H9 (cell line): ENCODE data around the gene STARD8. TPM values are rescaled to one million over a fixed set of nuclear protein-coding genes. Genes with fewer than 3 reads are reported as not detected.

Experiments used
- DNase-seq: peaks from one replicate; pipeline ENCODE4 v3.0.0-alpha.2; 2017
- H2AFZ ChIP-seq: one replicate; pipeline ENCODE4 v1.6.1; 2013; ENCODE audit warnings: mild to moderate bottlenecking, low read length, control low read depth, moderate library complexity
- H2AK5ac ChIP-seq: 2 replicates; pipeline ENCODE4 v1.6.1; 2013; ENCODE audit warnings: low read length, control low read depth, mixed read lengths; ENCODE audit not compliant: insufficient read length
- H2BK120ac ChIP-seq: one replicate; pipeline ENCODE4 v1.6.1; 2013; ENCODE audit warnings: low read depth, mild to moderate bottlenecking, low read length, control low read depth, inconsistent platforms; ENCODE audit not compliant: poor library complexity, severe bottlenecking
- H2BK12ac ChIP-seq: 2 replicates; pipeline ENCODE4 v1.6.1; 2013; ENCODE audit warnings: low read length, control low read depth, mixed read lengths, low read depth; ENCODE audit not compliant: insufficient read length
- H2BK15ac ChIP-seq: 2 replicates; pipeline ENCODE4 v1.6.1; 2013; ENCODE audit warnings: low read depth, low read length, control low read depth
- H2BK20ac ChIP-seq: one replicate; pipeline ENCODE4 v1.6.1; 2013; ENCODE audit warnings: low read depth, mild to moderate bottlenecking, low read length, control low read depth, inconsistent platforms; ENCODE audit not compliant: poor library complexity, severe bottlenecking
- H2BK5ac ChIP-seq: 2 replicates; pipeline ENCODE4 v1.6.1; 2013; ENCODE audit warnings: low read length, control low read depth, mixed read lengths; ENCODE audit not compliant: insufficient read length
- H3K14ac ChIP-seq: 2 replicates; pipeline ENCODE4 v1.6.1; 2013; ENCODE audit warnings: low read length, control low read depth; ENCODE audit not compliant: insufficient read depth
- H3K18ac ChIP-seq: 2 replicates; pipeline ENCODE4 v1.6.1; 2013; ENCODE audit warnings: low read depth, mild to moderate bottlenecking, mixed read lengths, low read length, control low read depth; ENCODE audit not compliant: insufficient read length
- H3K23ac ChIP-seq: 2 replicates; pipeline ENCODE4 v1.6.1; 2013; ENCODE audit warnings: low read length, control low read depth, mixed read lengths, low read depth; ENCODE audit not compliant: insufficient read length
- H3K23me2 ChIP-seq: 2 replicates; pipeline ENCODE4 v1.6.1; 2013; ENCODE audit warnings: low read depth, mild to moderate bottlenecking, mixed read lengths, low read length, control low read depth; ENCODE audit not compliant: insufficient read length, poor library complexity, severe bottlenecking
- H3K27ac ChIP-seq: 2 replicates; pipeline ENCODE4 v1.5.1; 2013; ENCODE audit warnings: low read length, control low read depth, mixed read lengths, low read depth; ENCODE audit not compliant: insufficient read length
- H3K27me3 ChIP-seq: 2 replicates; pipeline ENCODE4 v1.6.1; 2013; ENCODE audit warnings: low read length, control low read depth, inconsistent platforms; ENCODE audit not compliant: insufficient read depth
- H3K4ac ChIP-seq: 2 replicates; pipeline ENCODE4 v1.6.1; 2013; ENCODE audit warnings: low read depth, mild to moderate bottlenecking, control low read depth, inconsistent platforms, low read length, moderate library complexity
- H3K4me1 ChIP-seq: 2 replicates; pipeline ENCODE4 v1.6.1; 2013; ENCODE audit warnings: low read length, control low read depth, inconsistent platforms; ENCODE audit not compliant: insufficient read depth
- H3K4me2 ChIP-seq: 2 replicates; pipeline ENCODE4 v1.6.1; 2013; ENCODE audit warnings: low read length, control low read depth, mixed read lengths; ENCODE audit not compliant: insufficient read length, insufficient read depth
- H3K56ac ChIP-seq: 2 replicates; pipeline ENCODE4 v1.6.1; 2013; ENCODE audit warnings: low read depth, mild to moderate bottlenecking, mixed read lengths, low read length, control low read depth; ENCODE audit not compliant: insufficient read length
- H3K79me1 ChIP-seq: 2 replicates; pipeline ENCODE4 v1.6.1; 2013; ENCODE audit warnings: low read depth, mild to moderate bottlenecking, moderate library complexity, low read length, control low read depth, inconsistent platforms; ENCODE audit not compliant: insufficient read depth, poor library complexity, severe bottlenecking
- H3K79me2 ChIP-seq: 2 replicates; pipeline ENCODE4 v1.6.1; 2013; ENCODE audit warnings: low read length, control low read depth, inconsistent platforms; ENCODE audit not compliant: insufficient read depth
- H3K9ac ChIP-seq: 2 replicates; pipeline ENCODE4 v1.6.1; 2013; ENCODE audit warnings: low read length, control low read depth, mixed read lengths; ENCODE audit not compliant: insufficient read length; ENCODE audit errors: extremely low read depth
- H3K9me3 ChIP-seq: one replicate; pipeline ENCODE4 v1.6.1; 2013; ENCODE audit warnings: low read depth, low read length, inconsistent platforms; ENCODE audit not compliant: control insufficient read depth
- H3T11ph ChIP-seq: one replicate; pipeline ENCODE4 v1.6.1; 2013; ENCODE audit warnings: mild to moderate bottlenecking, low read length, control low read depth, inconsistent platforms
- H4K20me1 ChIP-seq: one replicate; pipeline ENCODE4 v1.6.1; 2013; ENCODE audit not compliant: control insufficient read depth, insufficient read length, insufficient read depth
- H4K5ac ChIP-seq: 2 replicates; pipeline ENCODE4 v1.6.1; 2013; ENCODE audit warnings: low read depth, mild to moderate bottlenecking, mixed read lengths, low read length, control low read depth; ENCODE audit not compliant: insufficient read length
- H4K8ac ChIP-seq: replicated peaks from 2 replicates; pipeline ENCODE4 v1.6.1; 2013; ENCODE audit warnings: low read length, control low read depth, mixed read lengths, low read depth; ENCODE audit not compliant: insufficient read length
- H4K91ac ChIP-seq: 2 replicates; pipeline ENCODE4 v1.6.1; 2013; ENCODE audit warnings: low read depth, mild to moderate bottlenecking, moderate library complexity, mixed read lengths, low read length, control low read depth; ENCODE audit not compliant: insufficient read length
- H3K27ac Mint-ChIP-seq, 3 experiments: 2 replicates in 2 of 3; 3 replicates in 1 of 3; pipeline ENCODE4 v1.8.0; 2020 to 2021; ENCODE audit warnings: mixed read lengths in 3 of 3, mild to moderate bottlenecking in 1 of 3, moderate library complexity in 1 of 3
- H3K27me3 Mint-ChIP-seq: 2 replicates; pipeline ENCODE4 v1.8.0; 2021; ENCODE audit warnings: low read depth, mild to moderate bottlenecking, moderate library complexity, mixed read lengths
- H3K36me3 Mint-ChIP-seq, 3 experiments: 2 replicates in 2 of 3; 3 replicates in 1 of 3; pipeline ENCODE4 v1.8.0; 2020 to 2021; ENCODE audit warnings: low read depth in 3 of 3, mixed read lengths in 3 of 3; ENCODE audit not compliant: insufficient read depth in 1 of 3
- H3K4me1 Mint-ChIP-seq, 2 experiments: 2 replicates each; pipeline ENCODE4 v1.8.0; 2020; ENCODE audit warnings: mixed read lengths in 2 of 2
- H3K4me3 Mint-ChIP-seq, 2 experiments: 2 replicates in 1 of 2; 3 replicates in 1 of 2; pipeline ENCODE4 v1.8.0; 2020 to 2021; ENCODE audit warnings: mild to moderate bottlenecking in 2 of 2, mixed read lengths in 2 of 2, moderate library complexity in 1 of 2
- H3K9me3 Mint-ChIP-seq, 2 experiments: 2 replicates in 1 of 2; 3 replicates in 1 of 2; pipeline ENCODE4 v1.8.0; 2020; ENCODE audit warnings: mild to moderate bottlenecking in 2 of 2, mixed read lengths in 2 of 2, moderate library complexity in 1 of 2
- CTCF ChIP-seq: fragments of 200-600 bp; sonication (generic); conservative IDR thresholded peaks from 3 replicates; pipeline ENCODE4 v1.8.0; 2021; ENCODE audit warnings: antibody characterized with exemption, mild to moderate bottlenecking
- WGBS: extraction: QIAGEN DNeasy Blood & Tissue Kit; methylation state at CpG from one replicate; pipeline ENCODE4 v1.1.7; 2013; ENCODE audit warnings: missing lambda C conversion rate, low lambda C conversion rate, mixed read lengths; ENCODE audit not compliant: insufficient read length; ENCODE audit errors: extremely low coverage; 5-methylcytosine and 5-hydroxymethylcytosine counted together
- total RNA-seq: library from RNA; stranded (reverse); gene quantifications from 2 replicates; pipeline ENCODE4 v1.2.1, GENCODE V29; 2021

Gene STARD8
- total RNA-seq, 1 experiment from 2014 or later, result 0.52 TPM

- no peak for TF ChIP-seq CTCF
- Histone ChIP-seq H3K4me2 (no peak overlapping the region), H3K27me3 (no peaks in the 10 kb centered on the region; the same call in 1 of the 2 replicates), H2AK5ac (no peak overlapping the region), H3K9me3 (peaks cover 49% of the 10 kb centered on the region), H3T11ph (no peak overlapping the region), H2BK12ac (no peak overlapping the region), H3K18ac (no peak overlapping the region), H2BK120ac (no peak overlapping the region), H3K4me1 (peaks cover 2% of the 10 kb centered on the region; the same call in 1 of the 2 replicates), H4K91ac (no peak overlapping the region), H3K56ac (no peak overlapping the region), H4K8ac (no peak overlapping the region), H3K23me2 (no peaks in the 10 kb centered on the region), H3K23ac (no peak overlapping the region), H2BK15ac (no peak overlapping the region), H3K79me1 (no peaks in the 10 kb centered on the region), H4K20me1 (no peaks in the 10 kb centered on the region), H3K9ac (no peak overlapping the region), H2AFZ (no peak overlapping the region), H3K14ac (no peak overlapping the region), H4K5ac (no peak overlapping the region), H2BK20ac (no peak overlapping the region), H2BK5ac (no peak overlapping the region), H3K27ac (no peak overlapping the region), H3K4ac (no peak overlapping the region), H3K79me2 (no peaks in the 10 kb centered on the region)
- peaks cover 67 to 75% of the 10 kb centered on the region in 2 experiments for H3K9me3 Mint-ChIP-seq
- H3K4me3 Mint-ChIP-seq, result peak overlapping the region in 1 of 2 experiments; percentile 65; a peak in 3 of 5 replicates
- H3K27me3 Mint-ChIP-seq, result peaks cover 33% of the 10 kb centered on the region
- H3K27ac Mint-ChIP-seq, result no peak overlapping the region
- DNase-seq, result no peak
- H3K4me1 Mint-ChIP-seq, result peaks cover 16 to 23% of the 10 kb centered on the region in 2 experiments; a peak in 3 of 4 replicates
- WGBS, result no CpG with 5 or more reads among the region's 5 CpGs
- H3K36me3 Mint-ChIP-seq, result peaks cover 0 to 6% (median 2%) of the 10 kb centered on the region in 3 experiments; a peak in 5 of 7 replicates
These were observed 47.9 kb downstream of the STARD8 start for GRCh38 chrX:68695206-68695845.
